Caco-2 (cell line): ENCODE measurements around the gene SFSWAP. TPM values are rescaled to one million over a fixed set of nuclear protein-coding genes. Genes with fewer than 3 reads are reported as not detected.

Source experiments
- BruUV-seq: library from RNA; stranded (reverse); fragments of 400-500 nt; replicated peaks from 2 replicates; lab custom pipeline; 2021; lab: Mats Ljungman, UMichigan
- CTCF ChIA-PET: fragments of 300-600 bp; sonication (Branson Sonifier 250); formaldehyde crosslinking; loops from one replicate; lab custom pipeline; 2022; ENCODE audit warnings: antibody characterized with exemption; lab: Charles Lee
- POLR2A ChIA-PET: fragments of 300-600 bp; sonication (Branson Sonifier 250); formaldehyde crosslinking; loops from one replicate; lab custom pipeline; 2022; ENCODE audit warnings: antibody characterized with exemption; lab: Charles Lee
- DNase-seq, 2 experiments: peaks; one replicate each; pipeline versions ENCODE4 v3.0.0 to v3.0.0-alpha.2; 2020 to 2022
- H3K27me3 ChIP-seq: replicated peaks from 2 replicates; pipeline ENCODE4 v1.6.0; 2011; ENCODE audit warnings: low read length; ENCODE audit not compliant: control insufficient read depth, insufficient read depth
- H3K36me3 ChIP-seq: 2 replicates; pipeline ENCODE4 v1.5.1; 2011; ENCODE audit warnings: low read length; ENCODE audit not compliant: control insufficient read depth, insufficient read depth
- H3K4me1 ChIP-seq: fragments of 250-450 bp; sonication (Bioruptor Pico); 2 replicates; pipeline ENCODE4 v1.5.1; 2020; ENCODE audit warnings: mild to moderate bottlenecking
- H3K4me3 ChIP-seq: 2 replicates; pipeline ENCODE4 v1.5.1; 2011; ENCODE audit warnings: low read depth, mild to moderate bottlenecking, control low read depth, low read length
- H3K9me3 ChIP-seq: fragments of 250-450 bp; sonication (Bioruptor Pico); 2 replicates; pipeline ENCODE4 v1.5.1; 2020; ENCODE audit warnings: mild to moderate bottlenecking, moderate library complexity
- H3K27ac Mint-ChIP-seq: one replicate; pipeline ENCODE4 v1.8.0; 2022; ENCODE audit warnings: mixed read lengths; ENCODE audit not compliant: unreplicated experiment
- H3K27me3 Mint-ChIP-seq: one replicate; pipeline ENCODE4 v1.8.0; 2022; ENCODE audit warnings: mixed read lengths; ENCODE audit not compliant: insufficient read depth, unreplicated experiment
- H3K36me3 Mint-ChIP-seq: one replicate; pipeline ENCODE4 v1.8.0; 2022; ENCODE audit warnings: mild to moderate bottlenecking, mixed read lengths; ENCODE audit not compliant: insufficient read depth, unreplicated experiment
- H3K4me1 Mint-ChIP-seq: one replicate; pipeline ENCODE4 v1.8.0; 2022; ENCODE audit warnings: low read depth, mixed read lengths; ENCODE audit not compliant: unreplicated experiment
- H3K4me3 Mint-ChIP-seq: one replicate; pipeline ENCODE4 v1.8.0; 2022; ENCODE audit warnings: mild to moderate bottlenecking, moderate library complexity, mixed read lengths; ENCODE audit not compliant: unreplicated experiment
- H3K9me3 Mint-ChIP-seq: one replicate; pipeline ENCODE4 v1.8.0; 2022; ENCODE audit warnings: mixed read lengths; ENCODE audit not compliant: unreplicated experiment
- intact Hi-C: fragments of 100-400 bp; cut with micrococcal nuclease; formaldehyde crosslinking; loops from one replicate; pipeline ENCODE4 v1.10.0; 2022; ENCODE audit not compliant: unreplicated experiment
- total RNA-seq: library from RNA; stranded (reverse); gene quantifications from 2 replicates; pipeline ENCODE4 v1.2.3, GENCODE V29; 2022
- TF ChIP-seq, protein P1 (sequence below), 2 experiments: fragments of 200-600 bp in 1 of 2; IDR thresholded peaks; 1 replicate in 1 of 2; 2 replicates in 1 of 2; pipeline versions ENCODE4 v1.5.1 to v1.8.0; 2011 to 2022; ENCODE audit warnings: antibody characterized with exemption in 1 of 2, control low read depth in 1 of 2, inconsistent platforms in 1 of 2, low read depth in 1 of 2, low read length in 1 of 2, mild to moderate bottlenecking in 1 of 2, moderate library complexity in 1 of 2; ENCODE audit not compliant: insufficient read depth in 1 of 2, severe bottlenecking in 1 of 2, unreplicated experiment in 1 of 2

Gene SFSWAP
- total RNA-seq, 1 experiment from 2014 or later, result 42.3 TPM

- TF ChIP-seq, protein P1, sequence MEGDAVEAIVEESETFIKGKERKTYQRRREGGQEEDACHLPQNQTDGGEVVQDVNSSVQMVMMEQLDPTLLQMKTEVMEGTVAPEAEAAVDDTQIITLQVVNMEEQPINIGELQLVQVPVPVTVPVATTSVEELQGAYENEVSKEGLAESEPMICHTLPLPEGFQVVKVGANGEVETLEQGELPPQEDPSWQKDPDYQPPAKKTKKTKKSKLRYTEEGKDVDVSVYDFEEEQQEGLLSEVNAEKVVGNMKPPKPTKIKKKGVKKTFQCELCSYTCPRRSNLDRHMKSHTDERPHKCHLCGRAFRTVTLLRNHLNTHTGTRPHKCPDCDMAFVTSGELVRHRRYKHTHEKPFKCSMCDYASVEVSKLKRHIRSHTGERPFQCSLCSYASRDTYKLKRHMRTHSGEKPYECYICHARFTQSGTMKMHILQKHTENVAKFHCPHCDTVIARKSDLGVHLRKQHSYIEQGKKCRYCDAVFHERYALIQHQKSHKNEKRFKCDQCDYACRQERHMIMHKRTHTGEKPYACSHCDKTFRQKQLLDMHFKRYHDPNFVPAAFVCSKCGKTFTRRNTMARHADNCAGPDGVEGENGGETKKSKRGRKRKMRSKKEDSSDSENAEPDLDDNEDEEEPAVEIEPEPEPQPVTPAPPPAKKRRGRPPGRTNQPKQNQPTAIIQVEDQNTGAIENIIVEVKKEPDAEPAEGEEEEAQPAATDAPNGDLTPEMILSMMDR (IDR thresholded peaks at IDR 0.05; ENCODE audit: insufficient read depth in 1 of 2, low read depth in 1 of 2, low read length in 1 of 2, severe bottlenecking in 1 of 2, unreplicated experiment in 1 of 2), result no peak
- no peak overlapping the region for H3K27ac Mint-ChIP-seq
Observed at GRCh38 chr12:131793243-131794022, 82.5 kb downstream of the SFSWAP start.

GRCh38 chr12:131794061-131794460, 83.2 kb downstream of the SFSWAP start:
- peaks cover 43% of the 10 kb centered on the region for H3K36me3 Mint-ChIP-seq

More at GRCh38 chr12:131793243-131794022, 82.5 kb downstream of the SFSWAP start:
- BruUV-seq, result no TSS peak
- Mint-ChIP-seq H3K27me3 (no peaks in the 10 kb centered on the region), H3K36me3 (peaks cover 43% of the 10 kb centered on the region), H3K9me3 (no peaks in the 10 kb centered on the region), H3K4me1 (peaks cover 7% of the 10 kb centered on the region), H3K4me3 (no peak overlapping the region)
- intact Hi-C loops, result no loop called here
- CTCF ChIA-PET, result no interaction called here
- Histone ChIP-seq H3K4me3 (no peak overlapping the region), H3K27me3 (no peaks in the 10 kb centered on the region), H3K9me3 (no peaks in the 10 kb centered on the region), H3K4me1 (peaks cover 15% of the 10 kb centered on the region), H3K36me3 (peaks cover 2% of the 10 kb centered on the region; the same call in 1 of the 2 replicates)
- POLR2A ChIA-PET, result no interaction called here
- DNase-seq, result no peak

DNA sequence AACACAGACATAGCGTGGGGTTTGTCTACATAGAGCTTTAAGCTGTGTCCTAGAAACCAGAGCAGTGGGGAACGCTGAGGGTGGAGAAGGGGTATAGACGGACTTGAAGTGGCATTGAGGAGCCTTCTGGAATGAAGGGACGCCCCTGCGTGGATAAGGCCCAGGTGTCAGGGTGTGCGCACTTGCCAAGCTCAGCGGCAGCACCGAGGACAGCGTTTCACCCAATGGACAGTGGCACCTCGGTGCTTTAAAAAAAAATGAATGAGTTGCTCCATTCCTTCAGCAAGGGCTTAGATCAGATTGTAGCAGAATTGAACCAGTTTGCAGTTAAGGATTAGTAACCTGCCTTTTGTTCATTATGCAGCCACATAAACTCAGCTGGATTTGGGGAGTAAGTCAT, 83.7 kb downstream of the SFSWAP start:
- POLR2A ChIA-PET, result no interaction called here
- H3K27me3 Mint-ChIP-seq, result no peaks in the 10 kb centered on the region

More at GRCh38 chr12:131794061-131794460, 83.2 kb downstream of the SFSWAP start:
- intact Hi-C loops, result no loop called here
- H3K27me3 Mint-ChIP-seq, result no peaks in the 10 kb centered on the region
- no peak overlapping the region for H3K4me3 Mint-ChIP-seq
- H3K27me3 ChIP-seq, result no peaks in the 10 kb centered on the region
- BruUV-seq, result no TSS peak
- no peaks in the 10 kb centered on the region for H3K9me3 Mint-ChIP-seq
- TF ChIP-seq, protein P1 (IDR thresholded peaks at IDR 0.05; ENCODE audit: insufficient read depth in 1 of 2, low read depth in 1 of 2, low read length in 1 of 2, severe bottlenecking in 1 of 2, unreplicated experiment in 1 of 2), result no peak
- no peak overlapping the region for H3K4me3 ChIP-seq
- ChIA-PET POLR2A (no interaction called here), CTCF (interaction anchor here (2.9 kb wide), 1 partner anchor 37 kb away, joined by 11 read pairs; no protein-coding TSS in a partner anchor)
- H3K9me3 ChIP-seq, result no peaks in the 10 kb centered on the region
- H3K27ac Mint-ChIP-seq, result no peak overlapping the region
- no peak for DNase-seq
- H3K4me1 Mint-ChIP-seq, result peaks cover 7% of the 10 kb centered on the region
- peaks cover 2% of the 10 kb centered on the region; the same call in 1 of the 2 replicates for H3K36me3 ChIP-seq
- peaks cover 15% of the 10 kb centered on the region for H3K4me1 ChIP-seq

More for the DNA sequence above, 83.7 kb downstream of the SFSWAP start:
- Mint-ChIP-seq H3K4me3 (no peak overlapping the region), H3K36me3 (peaks cover 43% of the 10 kb centered on the region), H3K9me3 (no peaks in the 10 kb centered on the region), H3K27ac (no peak overlapping the region), H3K4me1 (peaks cover 7% of the 10 kb centered on the region)
- no peak for DNase-seq
- Histone ChIP-seq H3K9me3 (no peaks in the 10 kb centered on the region), H3K27me3 (no peaks in the 10 kb centered on the region), H3K4me3 (no peak overlapping the region), H3K36me3 (peaks cover 2% of the 10 kb centered on the region; the same call in 1 of the 2 replicates), H3K4me1 (peaks cover 15% of the 10 kb centered on the region)
- CTCF ChIA-PET, result interaction anchor here (2.9 kb wide), 1 partner anchor 36 kb away, joined by 11 read pairs; no protein-coding TSS in a partner anchor
- intact Hi-C loops, result no loop called here
- TF ChIP-seq, protein P1 (IDR thresholded peaks at IDR 0.05; ENCODE audit: insufficient read depth in 1 of 2, low read depth in 1 of 2, low read length in 1 of 2, severe bottlenecking in 1 of 2, unreplicated experiment in 1 of 2), result no peak
- no TSS peak for BruUV-seq
